Left lobe of liver (tissue), 2 donors: ENCODE results near the gene CDHR5. TPM values are rescaled to one million over a fixed set of nuclear protein-coding genes. Genes with fewer than 3 reads are reported as not detected.

Experiments used
- ATAC-seq: fragments of 200-7000 bp; cut with Tn5 transposase; one replicate; pipeline ENCODE4 v1.9.1; 2020; ENCODE audit warnings: mild to moderate bottlenecking, moderate library complexity
- DNase-seq: peaks from one replicate; pipeline ENCODE4 v3.0.0-alpha.2; 2020; ENCODE audit warnings: low spot score
- total RNA-seq: library from RNA; stranded (reverse); gene quantifications from one replicate; pipeline ENCODE4 v1.2.1, GENCODE V29; 2021
- donor health status: DM: no; HTN: no; CAD: no; lungs with moderate emphysema.
- donor health status: DM: no; HTN: yes; CAD: no.

CDHR5 gene
- total RNA-seq, 1 donor from 2014 or later = 64.8 TPM

DNA sequence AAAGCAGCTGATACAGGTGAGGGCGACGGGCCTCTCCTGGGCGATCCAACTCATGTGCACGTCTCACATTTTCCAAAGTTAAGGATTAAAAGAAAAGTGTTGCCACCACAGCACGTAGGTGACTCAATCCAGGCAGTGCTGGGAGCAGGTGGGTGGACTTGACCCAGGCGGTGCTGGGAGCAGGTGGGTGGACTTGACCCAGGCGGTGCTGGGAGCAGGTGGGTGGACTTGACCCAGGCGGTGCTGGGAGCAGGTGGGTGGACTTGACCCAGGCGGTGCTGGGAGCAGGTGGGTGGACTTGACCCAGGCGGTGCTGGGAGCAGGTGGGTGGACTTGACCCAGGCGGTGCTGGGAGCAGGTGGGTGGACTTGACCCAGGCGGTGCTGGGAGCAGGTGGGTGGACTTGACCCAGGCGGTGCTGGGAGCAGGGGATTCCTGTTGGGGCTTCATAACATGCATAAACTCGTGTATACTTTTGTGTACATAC lies 23.0 kb upstream of the CDHR5 start:
- ATAC-seq = peak; percentile 62
- peak; percentile 82 for DNase-seq

DNA sequence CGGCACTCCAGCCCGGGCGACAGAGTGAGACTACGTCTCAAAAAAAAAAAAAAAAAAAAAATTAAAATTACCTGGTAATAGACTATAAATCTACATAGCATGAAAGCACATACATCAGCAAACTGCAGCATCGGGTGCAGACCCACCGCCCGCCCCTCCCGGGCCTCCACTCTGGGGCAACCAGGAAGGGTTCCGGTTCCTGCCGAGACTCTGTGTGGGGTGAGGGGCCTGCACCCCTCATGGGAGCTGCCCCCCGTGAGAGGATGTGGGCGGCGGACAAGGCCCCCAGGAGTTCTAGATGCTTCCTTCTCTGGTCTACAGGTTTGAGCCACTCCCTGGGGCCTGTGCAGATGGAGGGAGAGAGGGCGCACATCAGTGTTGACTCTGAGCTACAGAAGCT lies 21.5 kb upstream of the CDHR5 start:
- no peak for ATAC-seq
- DNase-seq = no peak

DNA sequence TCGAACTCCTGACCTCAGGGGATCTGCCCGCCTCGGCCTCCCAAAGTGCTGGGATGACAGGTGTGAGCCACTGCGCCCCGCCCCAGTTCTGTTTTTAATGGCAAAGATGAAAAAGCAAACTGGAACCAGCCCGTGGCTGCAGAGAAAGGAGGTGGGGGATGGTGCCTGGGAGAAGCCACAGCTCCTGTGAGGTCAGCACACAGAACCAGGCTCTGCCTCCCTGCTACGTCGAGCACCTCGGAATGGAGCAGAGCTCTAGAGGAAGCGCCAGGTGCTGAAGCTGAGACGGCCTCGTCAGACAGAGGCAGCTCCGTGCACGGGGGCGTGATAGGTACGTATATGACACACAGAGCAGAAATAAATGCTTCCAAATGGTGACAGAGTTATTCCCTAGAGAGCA lies 20.8 kb upstream of the CDHR5 start:
- DNase-seq (no peak), ATAC-seq (no peak)

DNA sequence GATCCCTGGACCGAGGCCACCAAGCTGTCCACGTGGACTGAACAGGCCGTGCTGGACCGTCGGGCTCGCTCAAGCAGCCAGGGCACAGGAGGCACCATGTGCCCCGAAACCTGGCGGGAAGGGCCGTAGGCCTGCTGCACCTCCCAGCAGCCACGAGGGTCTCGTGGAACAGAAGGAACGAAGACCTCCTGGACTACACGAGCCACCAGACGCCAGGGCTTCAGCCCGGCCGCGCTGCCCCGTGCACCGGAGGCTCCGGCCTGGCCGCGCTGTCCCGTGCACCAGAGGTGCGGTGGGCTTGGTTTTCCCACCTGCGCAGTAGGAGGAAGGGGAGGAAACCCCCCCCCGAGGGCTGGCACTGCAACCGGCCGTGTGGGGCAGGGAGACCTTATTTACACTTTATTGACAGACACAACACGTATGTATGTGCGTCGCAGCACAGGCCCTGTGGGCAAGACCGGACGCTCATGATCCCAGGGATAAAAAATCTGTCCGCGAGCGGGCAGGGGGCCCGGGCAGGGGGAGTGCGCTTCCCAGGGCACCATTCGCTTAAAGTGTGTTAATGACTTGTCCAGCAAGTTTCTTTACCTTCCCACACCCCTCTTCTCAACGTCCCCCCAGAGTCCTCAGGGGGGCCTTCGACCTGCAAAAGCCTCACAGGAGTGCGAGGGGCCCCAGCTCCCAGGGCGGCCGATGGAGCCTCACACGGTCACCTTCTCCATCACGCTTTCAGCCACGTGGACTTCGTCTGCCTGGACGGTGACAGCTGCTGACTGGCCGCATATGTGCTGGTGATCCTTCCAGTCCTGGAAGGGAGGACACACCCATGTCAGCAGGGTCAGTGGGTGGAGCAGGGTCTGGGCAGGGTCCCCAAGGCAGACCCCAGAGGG lies 19.3 kb upstream of the CDHR5 start:
- DNase-seq (no peak), ATAC-seq (no peak)

DNA sequence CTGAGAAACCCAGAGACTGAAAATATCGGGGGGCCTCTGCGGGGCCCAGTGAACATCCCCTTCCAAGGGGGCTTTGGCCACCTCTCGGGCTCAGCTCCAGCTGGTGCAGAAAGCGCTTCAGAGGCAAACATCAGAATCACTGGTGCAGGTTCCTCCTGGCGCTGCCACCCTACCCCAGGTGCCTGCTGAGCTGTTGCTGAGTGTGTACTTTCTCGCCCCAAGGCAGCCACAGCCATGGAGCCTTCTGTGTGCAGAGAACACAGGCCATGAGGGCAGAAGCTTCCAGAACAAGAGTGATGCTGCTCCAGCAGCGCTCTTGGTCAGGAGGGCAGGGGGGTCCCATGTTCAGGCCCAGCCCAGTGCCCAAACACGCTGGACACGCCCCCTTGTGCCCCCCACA lies 18.6 kb upstream of the CDHR5 start:
- DNase-seq (no peak), ATAC-seq (no peak)

DNA sequence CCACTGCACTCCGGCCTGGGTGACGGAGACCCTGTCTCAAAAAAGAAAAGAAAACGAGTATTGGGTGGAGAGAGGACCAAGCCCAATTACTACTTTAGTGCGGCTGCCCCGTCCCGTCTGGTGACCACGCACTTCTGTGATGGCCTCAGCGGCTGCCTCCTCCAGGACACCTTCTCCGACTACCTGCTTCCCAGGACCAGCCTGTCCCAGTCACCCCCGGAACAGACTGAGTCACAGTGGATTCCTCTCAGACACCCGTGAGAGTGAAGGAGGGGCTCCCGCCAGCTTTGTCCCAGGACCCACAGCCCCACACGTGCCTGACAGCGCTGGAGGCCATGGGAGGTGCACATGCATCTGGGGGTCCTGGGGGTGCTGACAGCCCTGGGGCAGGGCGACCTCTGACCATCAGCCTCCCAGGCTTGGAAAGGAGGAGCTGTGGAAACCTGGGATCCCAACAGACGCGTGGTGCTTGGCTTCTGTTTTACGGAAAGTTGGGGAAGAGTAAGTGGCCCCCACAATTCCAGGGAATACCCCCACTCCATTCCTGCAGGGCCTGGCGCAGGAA lies 17.1 kb upstream of the CDHR5 start:
- no peak for ATAC-seq
- no peak for DNase-seq

DNA sequence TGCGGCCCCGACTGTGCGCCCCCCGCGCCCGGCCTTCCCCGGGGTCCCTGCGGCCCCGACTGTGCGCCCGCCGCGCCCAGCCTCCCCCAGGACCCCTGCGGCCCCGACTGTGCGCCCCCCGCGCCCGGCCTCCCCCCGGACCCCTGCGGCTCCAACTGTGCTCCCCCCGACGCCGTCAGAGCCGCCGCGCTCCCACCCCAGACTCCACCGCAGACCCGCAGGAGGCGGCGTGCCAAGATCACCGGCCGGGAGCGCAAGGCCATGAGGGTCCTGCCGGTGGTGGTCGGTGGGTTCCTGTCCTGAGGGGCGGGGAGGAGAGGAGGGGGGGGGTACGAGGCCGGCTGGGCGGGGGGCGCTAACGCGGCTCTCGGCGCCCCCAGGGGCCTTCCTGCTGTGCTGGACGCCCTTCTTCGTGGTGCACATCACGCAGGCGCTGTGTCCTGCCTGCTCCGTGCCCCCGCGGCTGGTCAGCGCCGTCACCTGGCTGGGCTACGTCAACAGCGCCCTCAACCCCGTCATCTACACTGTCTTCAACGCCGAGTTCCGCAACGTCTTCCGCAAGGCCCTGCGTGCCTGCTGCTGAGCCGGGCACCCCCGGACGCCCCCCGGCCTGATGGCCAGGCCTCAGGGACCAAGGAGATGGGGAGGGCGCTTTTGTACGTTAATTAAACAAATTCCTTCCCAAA lies 15.4 kb upstream of the CDHR5 start:
- no peak for ATAC-seq
- DNase-seq = no peak

DNA sequence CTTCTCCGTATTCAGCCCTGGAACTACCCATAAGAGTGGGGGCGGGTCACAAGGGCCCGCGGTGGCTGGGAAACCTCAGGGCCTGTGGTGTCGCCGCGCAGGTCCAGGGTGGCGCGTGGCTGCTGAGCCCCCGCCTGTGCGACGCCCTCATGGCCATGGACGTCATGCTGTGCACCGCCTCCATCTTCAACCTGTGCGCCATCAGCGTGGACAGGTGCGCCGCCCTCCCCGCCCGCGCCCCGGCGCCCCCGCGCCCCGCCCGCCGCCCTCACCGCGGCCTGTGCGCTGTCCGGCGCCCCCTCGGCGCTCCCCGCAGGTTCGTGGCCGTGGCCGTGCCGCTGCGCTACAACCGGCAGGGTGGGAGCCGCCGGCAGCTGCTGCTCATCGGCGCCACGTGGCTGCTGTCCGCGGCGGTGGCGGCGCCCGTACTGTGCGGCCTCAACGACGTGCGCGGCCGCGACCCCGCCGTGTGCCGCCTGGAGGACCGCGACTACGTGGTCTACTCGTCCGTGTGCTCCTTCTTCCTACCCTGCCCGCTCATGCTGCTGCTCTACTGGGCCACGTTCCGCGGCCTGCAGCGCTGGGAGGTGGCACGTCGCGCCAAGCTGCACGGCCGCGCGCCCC lies 14.7 kb upstream of the CDHR5 start:
- ATAC-seq (no peak), DNase-seq (no peak)

DNA sequence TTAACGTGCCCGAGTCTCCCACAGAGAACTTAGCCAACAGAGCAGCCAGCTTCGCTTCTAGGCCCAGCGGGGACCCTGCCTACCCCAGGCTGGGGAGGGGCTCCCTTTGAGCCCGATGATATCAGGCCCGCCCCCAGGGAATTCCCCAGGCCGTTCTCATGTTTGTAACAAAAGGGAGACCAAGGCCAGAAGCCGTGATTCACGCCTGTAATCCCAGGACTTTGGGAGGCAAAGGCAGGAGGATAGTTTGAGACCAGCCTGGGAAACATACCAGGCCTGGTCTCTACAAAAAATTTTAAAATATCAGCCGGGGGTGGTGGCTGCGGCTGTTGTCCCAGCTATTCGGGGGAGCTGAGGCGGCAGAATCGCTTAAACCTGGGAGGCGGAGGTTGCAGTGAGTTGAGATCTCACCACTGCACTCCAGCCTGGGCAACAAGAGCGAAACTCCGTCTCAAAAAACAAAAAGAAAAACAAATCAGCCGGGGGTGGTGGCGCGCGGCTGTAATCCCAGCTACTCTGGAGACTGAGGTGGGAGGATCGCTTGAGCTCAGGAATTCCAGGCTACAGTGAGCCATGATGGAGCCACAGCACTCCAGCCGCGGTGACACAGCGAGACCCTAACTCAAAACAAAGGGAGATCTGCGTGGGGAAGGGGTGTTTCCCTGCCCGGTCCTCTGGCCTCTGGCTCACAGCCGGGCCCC lies 14.0 kb upstream of the CDHR5 start:
- ATAC-seq = no peak
- DNase-seq = no peak

DNA sequence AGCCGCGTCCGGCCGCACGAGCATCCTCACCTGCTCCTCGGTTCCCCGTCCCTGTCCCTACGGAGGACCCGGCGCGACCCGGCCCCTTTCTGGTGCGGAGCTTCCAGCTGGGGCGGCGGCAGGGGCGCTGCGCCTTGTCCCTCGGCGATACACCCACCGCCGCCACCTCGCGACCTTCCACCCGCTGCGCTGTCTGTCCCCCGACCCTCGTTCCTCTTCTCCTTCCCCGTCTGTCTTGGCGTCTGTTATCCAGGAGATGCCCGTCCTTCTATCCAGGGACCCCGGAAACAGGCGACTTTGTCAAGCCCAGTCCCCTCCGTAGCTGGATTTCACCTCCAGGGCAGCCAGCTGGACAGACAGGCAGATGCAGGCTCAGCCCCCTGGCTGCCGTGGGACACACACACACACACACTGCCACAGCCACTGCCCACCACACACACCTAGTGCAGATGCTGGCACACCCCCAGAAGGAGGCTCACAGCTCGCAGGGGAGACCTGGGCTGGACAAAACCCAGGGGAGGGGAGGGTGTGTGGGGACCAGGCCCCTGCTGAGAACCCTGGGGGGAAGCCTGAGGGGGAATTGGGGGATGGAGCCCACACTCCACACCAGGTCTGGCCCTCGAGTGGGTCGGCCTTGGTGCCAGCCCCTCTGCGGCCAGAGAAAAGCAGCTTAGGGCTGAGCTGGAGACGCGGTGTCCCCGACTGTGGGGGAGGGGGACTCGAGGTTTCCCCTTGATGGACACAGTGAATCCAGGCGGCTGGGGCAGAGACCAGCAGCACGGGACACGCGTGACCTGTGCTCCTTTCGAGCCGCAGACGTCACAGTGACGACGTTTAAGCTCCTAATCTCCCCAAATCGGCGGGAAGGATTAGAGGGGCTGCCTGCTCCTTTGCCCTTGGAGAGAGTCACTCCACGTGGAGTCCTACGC lies 13.1 kb upstream of the CDHR5 start:
- DNase-seq (no peak), ATAC-seq (no peak)

DNA sequence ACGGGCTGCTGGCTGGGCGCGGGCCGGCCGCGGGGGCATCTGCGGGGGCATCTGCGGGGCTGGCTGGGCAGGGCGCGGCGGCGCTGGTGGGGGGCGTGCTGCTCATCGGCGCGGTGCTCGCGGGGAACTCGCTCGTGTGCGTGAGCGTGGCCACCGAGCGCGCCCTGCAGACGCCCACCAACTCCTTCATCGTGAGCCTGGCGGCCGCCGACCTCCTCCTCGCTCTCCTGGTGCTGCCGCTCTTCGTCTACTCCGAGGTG lies 12.5 kb upstream of the CDHR5 start:
- ATAC-seq (no peak), DNase-seq (no peak)

DNA sequence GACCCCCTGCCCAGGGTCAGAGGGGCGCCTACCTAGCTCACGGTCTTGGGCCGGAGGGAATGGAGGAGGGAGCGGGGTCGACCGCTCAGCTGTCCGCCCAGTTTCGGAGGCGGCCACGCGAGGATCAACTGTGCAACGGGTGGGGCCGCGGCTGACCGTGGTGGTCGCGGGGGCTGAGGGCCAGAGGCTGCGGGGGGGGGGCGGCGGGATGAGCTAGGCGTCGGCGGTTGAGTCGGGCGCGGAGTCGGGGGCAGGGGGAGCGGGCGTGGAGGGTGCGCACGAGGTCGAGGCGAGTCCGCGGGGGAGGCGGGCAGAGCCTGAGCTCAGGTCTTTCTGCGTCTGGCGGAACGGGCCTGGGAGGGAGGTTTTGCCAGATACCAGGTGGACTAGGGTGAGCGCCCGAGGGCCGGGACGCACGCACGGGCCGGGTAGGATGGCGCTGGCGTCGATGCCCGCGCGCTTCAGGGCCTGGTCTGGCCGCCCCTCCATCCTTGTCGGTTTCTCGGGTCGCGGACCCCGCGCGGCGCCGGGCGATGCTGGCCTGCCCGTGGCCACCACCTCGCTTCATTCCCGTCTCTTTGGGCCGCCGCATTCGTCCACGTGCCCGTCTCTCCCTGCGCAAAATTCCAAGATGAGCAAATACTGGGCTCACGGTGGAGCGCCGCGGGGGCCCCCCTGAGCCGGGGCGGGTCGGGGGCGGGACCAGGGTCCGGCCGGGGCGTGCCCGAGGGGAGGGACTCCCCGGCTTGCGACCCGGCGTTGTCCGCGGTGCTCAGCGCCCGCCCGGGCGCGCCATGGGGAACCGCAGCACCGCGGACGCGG lies 12.0 kb upstream of the CDHR5 start, which contains the start of gene DRD4:
Gene DRD4, plus strand, starts transcription at position 759 of the 822 bp plus-strand sequence. Its CDS starts 36 bp downstream, at position 795.
- ATAC-seq = peak; percentile 51
- no peak for DNase-seq

DNA sequence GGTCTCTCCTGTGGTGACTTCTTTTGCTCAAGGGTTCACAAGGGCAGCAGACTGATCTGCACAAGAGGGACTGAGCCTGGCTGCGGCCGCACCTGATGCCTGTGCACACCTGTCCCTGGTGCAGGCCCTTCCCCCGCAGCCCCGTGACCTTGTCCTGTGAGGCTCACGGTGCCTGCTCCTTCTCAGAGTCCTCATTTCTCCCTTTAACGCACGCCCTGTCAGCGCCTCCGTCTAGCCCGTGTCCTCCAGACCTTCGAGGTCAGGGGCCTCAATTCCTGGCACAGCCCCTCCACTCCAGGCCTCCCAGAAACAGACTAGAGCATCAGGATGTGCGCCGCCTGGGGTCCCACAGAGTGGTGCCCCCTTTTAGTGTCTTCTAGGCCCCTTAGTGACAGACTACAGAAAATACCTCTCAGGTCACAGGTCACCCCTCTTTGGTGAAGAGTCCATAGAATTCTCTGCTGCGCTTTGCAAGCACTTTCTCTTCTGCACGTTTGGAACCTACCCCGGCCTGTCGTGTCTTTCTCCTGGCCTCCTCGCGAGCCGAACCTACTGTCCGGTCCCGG lies 11.3 kb upstream of the CDHR5 start:
- ATAC-seq = no peak
- no peak for DNase-seq

DNA sequence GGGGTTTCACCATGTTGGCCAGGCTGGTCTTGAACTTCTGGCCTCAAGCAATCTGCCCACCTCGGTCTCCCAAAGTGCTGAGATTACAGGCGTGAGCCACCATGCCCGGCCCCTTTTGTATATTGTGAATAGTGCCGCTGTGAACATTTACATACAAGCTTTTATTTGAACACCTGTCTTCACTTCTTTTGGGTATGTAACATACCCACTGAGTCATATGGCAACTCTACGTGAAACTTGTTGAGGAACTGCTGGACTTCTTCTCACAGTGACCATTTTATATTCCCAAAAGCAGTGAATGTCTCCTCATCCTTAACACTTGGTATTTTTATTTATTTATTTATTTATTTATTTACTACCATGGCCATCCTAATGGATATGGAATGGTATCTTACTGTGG lies 6.1 kb upstream of the CDHR5 start:
- no peak for DNase-seq
- ATAC-seq = no peak

DNA sequence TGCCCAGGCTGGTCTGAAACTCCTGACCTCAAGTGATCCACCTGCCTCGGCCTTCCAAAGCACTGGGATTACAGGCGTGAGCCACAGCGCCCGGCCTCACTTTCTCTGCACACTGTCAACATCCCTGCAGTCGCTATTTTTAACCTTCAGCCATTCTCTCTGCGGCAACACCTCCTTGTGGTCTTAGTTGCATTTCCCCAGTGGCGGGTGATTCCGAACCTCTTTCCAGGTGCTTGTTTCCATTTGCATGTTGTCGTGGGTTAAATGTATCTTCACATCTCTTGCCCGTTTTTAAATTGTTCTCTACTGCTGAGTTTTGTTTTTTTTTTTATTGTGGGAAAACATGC lies 4.5 kb upstream of the CDHR5 start:
- DNase-seq (no peak), ATAC-seq (no peak)

DNA sequence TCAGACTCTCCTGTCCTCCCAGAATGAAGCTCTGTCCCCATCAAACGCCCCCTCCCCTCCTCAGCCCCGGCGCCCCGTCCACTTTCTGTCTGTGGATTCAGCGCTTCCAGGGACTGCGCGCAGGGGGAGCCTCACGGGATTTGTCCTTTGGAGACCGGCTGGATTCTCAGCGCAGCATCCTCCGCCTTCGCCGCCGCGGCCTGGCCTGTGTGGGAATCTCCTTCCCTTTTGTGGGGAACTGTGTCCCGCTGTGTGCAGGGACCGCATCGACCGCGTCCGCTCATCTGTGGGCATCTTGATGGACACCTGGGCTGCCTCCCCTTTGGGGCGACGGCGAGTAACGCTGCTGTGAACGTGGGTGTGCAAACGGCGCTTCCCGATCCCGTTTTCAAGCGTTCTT lies 3.3 kb upstream of the CDHR5 start:
- ATAC-seq (no peak), DNase-seq (no peak)

DNA sequence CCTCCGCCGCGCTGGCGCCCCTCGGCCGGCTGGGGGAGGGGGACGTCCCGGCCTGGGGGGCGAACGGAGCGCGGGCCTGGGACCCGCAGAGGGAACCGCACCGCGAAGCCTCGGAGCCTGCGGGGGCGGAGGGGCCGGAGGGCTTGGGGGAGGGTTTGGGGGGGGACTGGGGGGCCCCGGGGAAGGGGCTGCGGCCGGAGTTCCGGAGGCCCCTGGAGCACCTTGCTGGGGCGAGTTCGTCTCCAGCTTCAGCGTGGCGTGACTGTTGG lies 2.5 kb upstream of the CDHR5 start:
- ATAC-seq (no peak), DNase-seq (no peak)

DNA sequence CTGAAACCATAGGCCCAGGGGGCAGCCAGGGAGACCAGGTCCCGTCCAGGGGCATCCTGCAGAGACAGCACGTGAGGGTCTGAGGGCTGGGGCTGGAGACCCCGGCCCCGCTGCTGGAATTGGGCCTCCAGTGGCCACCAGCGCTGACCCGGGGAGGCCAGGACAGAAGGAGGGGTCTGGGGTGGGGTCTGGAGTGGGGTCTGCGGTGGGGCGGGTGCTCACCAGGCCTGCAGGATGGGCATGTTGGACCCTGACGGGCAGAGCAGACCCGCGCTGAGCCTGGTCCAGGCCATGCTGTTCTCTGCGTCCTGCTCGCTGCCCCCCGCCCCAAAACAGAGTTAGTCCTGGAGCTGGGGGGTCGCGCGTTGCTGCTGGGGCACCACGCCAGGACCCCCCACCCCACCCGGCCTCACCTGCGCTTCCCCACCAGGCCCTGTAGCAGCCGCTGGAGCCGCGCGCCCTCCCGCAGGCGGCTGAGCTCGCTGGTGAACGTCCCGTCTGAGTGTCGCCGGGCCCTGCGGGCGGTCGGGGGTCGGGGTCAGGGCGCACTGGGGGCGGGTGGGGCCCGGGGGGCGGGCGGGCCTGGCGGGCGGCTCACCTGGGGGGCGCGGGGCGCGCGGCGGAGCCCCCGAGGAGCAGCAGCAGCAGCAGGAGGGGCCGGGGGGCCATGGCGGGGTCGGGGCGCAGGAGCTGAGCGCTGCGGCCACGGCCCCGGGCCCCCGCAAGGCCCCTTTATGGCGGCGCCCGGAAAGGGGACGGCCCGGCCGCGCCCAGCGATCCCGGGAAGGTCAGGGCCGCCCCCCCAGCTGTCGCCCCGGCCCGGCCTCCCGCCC lies 1.9 kb upstream of the CDHR5 start, which contains the start of gene SCT:
Gene SCT, minus strand, starts transcription at position 707 of the 833 bp plus-strand sequence. Its CDS starts 38 bp downstream, at position 669.
- peak; percentile 42 for DNase-seq

More for the DNA sequence above, 1.9 kb upstream of the CDHR5 start, which contains the start of gene SCT:
- no peak for ATAC-seq
